GM18520 (cell line): ENCODE measurements around the gene PTPRN2.
"Not testable (repeated sequence)": the region's sequence is repeated elsewhere in the genome, so short reads cannot be mapped to it uniquely, and the experiment has no call there.

Source experiments
- ATAC-seq: cut with Tn5 transposase; IDR thresholded peaks from one replicate; pipeline ENCODE4 v1.9.1; 2021; ENCODE audit not compliant: unreplicated experiment

PTPRN2 gene

GRCh38 chr7:158447151-158447505 is 140.5 kb downstream of the PTPRN2 start:
- ATAC-seq = no peak

- ATAC-seq = no peak
Observed at GRCh38 chr7:158446706-158447105, 140.9 kb downstream of the PTPRN2 start.

- ATAC-seq = no peak
Observed at GRCh38 chr7:158446281-158446680, 141.3 kb downstream of the PTPRN2 start.

GRCh38 chr7:158445421-158446175 is 142.0 kb downstream of the PTPRN2 start:
- ATAC-seq = no peak

- no peak for ATAC-seq
Observed at GRCh38 chr7:158444501-158445420, 142.9 kb downstream of the PTPRN2 start.

GRCh38 chr7:158443688-158444483 is 143.7 kb downstream of the PTPRN2 start:
- no peak for ATAC-seq

GRCh38 chr7:158443014-158443687 is 144.5 kb downstream of the PTPRN2 start:
- ATAC-seq = no peak

- ATAC-seq = no peak
Observed at GRCh38 chr7:158442260-158442659, 145.4 kb downstream of the PTPRN2 start.

GRCh38 chr7:158439035-158439434 is 148.6 kb downstream of the PTPRN2 start:
- ATAC-seq = no peak

- ATAC-seq = no peak
Observed at GRCh38 chr7:158432369-158433341, 155.0 kb downstream of the PTPRN2 start.

GRCh38 chr7:158431941-158432347 is 155.7 kb downstream of the PTPRN2 start:
- no peak for ATAC-seq

- ATAC-seq = no peak
Observed at GRCh38 chr7:158431055-158431940, 156.3 kb downstream of the PTPRN2 start.

- no peak for ATAC-seq
Observed at GRCh38 chr7:158430308-158431034, 157.2 kb downstream of the PTPRN2 start.

- ATAC-seq = no peak
Observed at GRCh38 chr7:158428837-158429753, 158.5 kb downstream of the PTPRN2 start.

- no peak for ATAC-seq
Observed at GRCh38 chr7:158428131-158428836, 159.3 kb downstream of the PTPRN2 start.

- not testable (repeated sequence) for ATAC-seq
Observed at GRCh38 chr7:158425676-158426075, 161.9 kb downstream of the PTPRN2 start.
